Left colon (tissue), 2 donors: ENCODE measurements around the gene RRAD. TPM values are rescaled to one million over a fixed set of nuclear protein-coding genes. Genes with fewer than 3 reads are reported as not detected.
"Not testable (repeated sequence)": the region's sequence is repeated elsewhere in the genome, so short reads cannot be mapped to it uniquely, and the experiment has no call there.

Experiments used
- ATAC-seq: fragments of 200-7000 bp; cut with Tn5 transposase; one replicate; pipeline ENCODE4 v1.9.1; 2020; ENCODE audit warnings: mild to moderate bottlenecking, moderate library complexity
- DNase-seq, 2 donors: peaks; one replicate each; pipeline ENCODE4 v3.0.0-alpha.2; 2020
- intact Hi-C, 2 donors: fragments of 100-400 bp; cut with DNase I in 1 of 2; cut with micrococcal nuclease in 1 of 2; formaldehyde crosslinking; loops; one replicate each; pipeline versions ENCODE4 v1.11.2 to v1.14.0; 2022; cut with DNase I, micrococcal nuclease
- total RNA-seq, 2 donors: library from RNA; stranded (reverse); fragmentation: NEBNext Ultra II Directional; extraction: Animal tissue kit (Norgen Biotek cat#: 25700); gene quantifications; one replicate each; pipeline ENCODE4 v1.2.1, GENCODE V29; 2021
- donor health status: DM: no; HTN: no; CAD: no.
- donor health status: DM: yes; HTN: yes; CAD: no.

RRAD gene
- total RNA-seq, 2 donors from 2014 or later: 3.9 to 4.4 TPM

DNA sequence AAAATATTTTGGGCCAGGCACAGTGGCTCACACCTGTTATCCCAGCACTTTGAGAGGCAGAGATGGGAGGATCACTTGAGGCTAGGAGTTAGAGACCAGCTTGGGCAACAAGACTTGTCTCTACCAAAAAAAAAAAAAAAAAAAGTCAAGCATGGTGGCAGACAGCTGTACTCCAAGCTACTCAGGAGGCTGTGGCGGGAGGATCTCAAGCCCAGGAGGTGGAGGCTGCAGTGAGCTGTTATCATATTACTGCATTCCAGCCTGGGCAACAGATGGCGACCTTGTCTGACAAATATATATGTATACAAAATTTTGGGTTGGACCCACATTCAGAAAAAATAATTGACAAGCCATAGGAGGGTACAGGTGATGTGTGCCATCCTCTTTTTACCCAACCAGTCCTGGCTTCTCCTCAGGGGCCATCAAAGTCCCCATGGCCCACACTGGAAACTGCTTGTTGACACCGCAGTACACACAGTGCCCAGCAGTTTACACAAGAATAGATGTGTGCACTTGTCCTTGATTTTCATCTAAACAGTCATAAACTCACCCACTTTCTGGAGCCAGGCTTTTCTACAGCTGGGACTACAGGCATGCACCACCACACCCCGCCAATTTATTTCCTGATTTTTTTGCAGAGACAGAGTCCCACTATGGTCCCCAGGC, 11.7 kb upstream of the RRAD start:
- intact Hi-C loops: no loop called here
- DNase-seq: no peak
- ATAC-seq: no peak

DNA sequence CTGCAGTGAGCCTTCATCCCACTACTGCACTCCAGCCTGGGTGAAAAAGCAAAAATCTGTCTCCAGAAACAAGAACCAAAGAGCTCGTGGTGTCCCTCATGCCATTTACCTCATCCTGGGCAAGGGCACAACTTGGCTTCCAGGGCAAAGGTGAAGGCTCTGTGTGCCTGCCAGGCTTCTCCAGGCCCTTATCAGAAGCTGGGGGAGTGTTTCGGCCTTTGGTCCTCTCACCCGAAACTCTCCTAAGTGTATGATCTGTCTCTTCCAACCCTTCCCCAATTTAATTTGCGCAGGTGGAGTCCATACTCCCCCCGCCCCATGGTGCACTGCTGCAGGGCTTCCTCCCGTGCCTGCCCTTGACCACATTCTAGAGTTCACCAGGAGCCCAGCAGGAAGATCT, 11.1 kb upstream of the RRAD start:
- ATAC-seq: peak; percentile 47
- intact Hi-C loops: no loop called here
- peak in 1 of 2 donors; percentile 36 for DNase-seq

DNA sequence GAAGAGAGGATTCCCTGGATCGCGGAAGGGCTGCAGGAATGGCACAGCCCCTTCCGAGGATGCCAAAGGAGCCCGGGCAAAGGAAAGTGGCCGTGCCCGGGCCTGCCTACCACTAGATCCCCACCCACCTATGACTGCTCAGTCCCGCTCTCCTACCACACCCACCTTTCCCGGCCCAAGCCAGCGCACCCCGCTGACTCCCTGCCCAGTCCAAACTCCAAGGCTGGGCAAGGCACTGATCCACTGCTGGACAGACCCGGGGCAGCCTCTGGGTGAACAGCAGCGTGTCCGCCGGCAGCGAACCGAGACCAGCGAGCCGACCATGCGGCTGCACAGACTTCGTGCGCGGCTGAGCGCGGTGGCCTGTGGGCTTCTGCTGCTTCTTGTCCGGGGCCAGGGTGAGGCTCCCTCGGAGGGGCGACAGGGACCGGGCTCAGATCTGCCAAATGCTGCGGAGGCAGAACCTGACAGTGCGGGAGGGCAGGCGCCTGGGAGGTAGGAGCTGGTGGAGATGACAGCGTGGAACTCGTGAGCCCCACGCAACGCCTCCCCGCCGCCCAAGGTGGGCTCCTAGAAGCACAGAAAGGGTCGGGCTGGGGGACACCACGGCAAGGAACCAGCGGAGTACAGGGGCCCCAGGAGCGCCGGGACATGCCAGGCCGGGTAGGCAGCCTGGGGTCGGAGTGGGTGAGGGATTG, 10.1 kb upstream of the RRAD start, which contains the start of gene CES2:
CES2 (plus strand) TSS at position 203 of the 698 bp plus-strand sequence; CDS start at position 323, 120 bp downstream.
- DNase-seq (peak; percentile 90 to 93), ATAC-seq (peak; percentile 77)
- intact Hi-C loops: no loop called here

DNA sequence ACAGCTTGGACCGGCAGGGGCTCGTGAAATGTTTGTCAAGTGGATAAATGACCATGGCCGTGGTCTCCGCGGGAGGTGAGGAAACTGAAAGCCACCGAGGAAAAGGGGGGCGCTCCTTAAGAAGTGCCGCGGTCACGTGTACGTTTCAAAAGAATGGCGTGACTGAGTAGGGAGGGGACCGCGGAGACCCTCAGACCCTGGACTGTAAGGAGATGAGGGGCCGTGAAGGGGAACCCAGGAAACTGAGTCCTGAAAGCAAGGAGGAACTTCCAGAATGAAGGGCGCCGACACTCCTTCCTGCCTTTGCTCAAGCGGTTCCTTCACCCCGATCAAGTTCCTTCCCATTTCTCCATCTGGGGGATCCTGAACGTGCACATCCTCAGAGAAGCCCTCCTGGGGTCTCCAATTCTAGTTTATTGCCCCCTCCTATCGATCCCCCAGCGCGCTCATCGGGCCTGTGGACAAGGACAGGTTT, 9.5 kb upstream of the RRAD start:
- intact Hi-C loops: loop anchor here in 1 of 2 donors (5.0 kb wide), 1 partner anchor 38 kb away; no protein-coding TSS in a partner anchor
- peak; percentile 5 for ATAC-seq
- not testable (repeated sequence) for DNase-seq

DNA sequence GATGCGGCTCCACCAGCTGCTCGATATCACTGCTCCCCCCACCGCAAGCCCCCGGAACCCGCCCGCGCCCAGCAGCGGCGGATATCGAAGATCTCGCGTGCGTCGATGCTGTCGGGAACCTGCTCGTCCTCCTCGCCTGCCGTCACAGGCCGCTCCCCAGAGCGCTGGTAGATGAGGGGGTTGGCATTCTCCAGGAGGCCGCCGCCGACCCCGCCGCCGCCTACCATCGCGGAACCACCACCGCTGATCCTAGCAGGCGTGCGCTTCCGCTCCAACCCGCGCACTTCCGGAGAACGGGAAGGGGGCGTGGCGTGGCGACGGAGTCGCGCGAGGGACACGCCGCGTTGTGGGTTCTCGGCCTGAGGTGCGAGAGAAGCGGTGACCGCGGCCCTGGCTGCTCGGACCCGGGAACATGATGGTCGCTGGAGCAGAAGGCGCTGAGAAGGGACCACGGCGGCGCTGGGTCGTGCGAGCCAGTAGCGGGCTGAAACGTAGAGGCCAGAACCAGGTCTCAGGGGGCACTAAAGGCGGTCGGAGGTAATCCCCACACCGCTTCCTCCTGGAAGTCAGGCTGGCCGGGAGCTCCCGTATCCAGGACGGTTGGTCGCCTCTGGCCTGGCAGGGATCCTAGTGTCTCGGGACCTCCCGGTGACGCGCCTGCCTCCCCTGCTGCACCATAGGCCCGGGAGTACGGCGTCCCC, 9.0 kb upstream of the RRAD start, which contains the start of gene CIAO2B:
CIAO2B (minus strand) TSS at position 265 of the 701 bp plus-strand sequence; CDS start at position 227, 38 bp downstream.
- intact Hi-C loops: loop anchor here in 1 of 2 donors (5.0 kb wide), 1 partner anchor 37 kb away; no protein-coding TSS in a partner anchor
- DNase-seq (peak; percentile 86 to 93), ATAC-seq (peak; percentile 65)

DNA sequence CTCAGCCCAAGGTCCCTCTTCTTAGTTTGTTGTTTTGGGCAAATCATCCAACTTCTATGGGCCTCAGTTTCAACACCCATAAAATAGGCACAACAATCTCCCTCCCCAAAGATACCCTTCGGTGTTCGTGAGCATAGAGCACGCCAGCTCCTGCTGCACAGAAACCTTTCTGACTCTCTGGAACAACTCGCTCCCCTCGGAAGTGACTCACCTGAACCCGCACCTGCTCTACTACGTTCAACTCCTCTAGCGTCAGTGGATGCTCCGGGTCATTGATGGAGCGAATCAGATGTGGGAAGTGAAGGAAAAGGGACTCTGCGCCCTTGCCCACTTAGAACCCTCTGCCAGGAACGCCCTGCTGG, 8.4 kb upstream of the RRAD start:
- DNase-seq (no peak), ATAC-seq (no peak)
- intact Hi-C loops: loop anchor here in 1 of 2 donors (5.0 kb wide), 1 partner anchor 36 kb away; no protein-coding TSS in a partner anchor

DNA sequence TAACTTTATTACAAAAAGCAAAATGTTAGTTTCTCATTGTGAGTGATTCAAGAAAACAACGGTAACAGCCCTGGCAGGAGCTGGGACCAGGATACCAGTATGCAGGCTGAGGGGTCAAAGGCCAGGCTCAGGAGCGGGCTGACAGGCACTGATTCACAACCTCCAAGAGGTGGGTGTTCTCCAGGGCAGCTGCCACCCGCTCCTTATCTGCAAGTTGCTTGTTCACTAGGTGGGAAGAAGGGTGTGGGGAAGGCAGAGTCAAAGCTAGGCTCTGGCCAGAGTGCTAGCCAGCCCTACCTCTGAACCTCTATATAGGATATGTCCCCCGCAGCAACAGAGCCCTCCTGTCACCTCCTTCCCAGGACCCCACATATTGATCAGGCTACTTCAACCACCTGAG, 6.7 kb upstream of the RRAD start:
- ATAC-seq (no peak), DNase-seq (no peak)
- intact Hi-C loops: loop anchor here in 1 of 2 donors (5.0 kb wide), 1 partner anchor 35 kb away; no protein-coding TSS in a partner anchor

DNA sequence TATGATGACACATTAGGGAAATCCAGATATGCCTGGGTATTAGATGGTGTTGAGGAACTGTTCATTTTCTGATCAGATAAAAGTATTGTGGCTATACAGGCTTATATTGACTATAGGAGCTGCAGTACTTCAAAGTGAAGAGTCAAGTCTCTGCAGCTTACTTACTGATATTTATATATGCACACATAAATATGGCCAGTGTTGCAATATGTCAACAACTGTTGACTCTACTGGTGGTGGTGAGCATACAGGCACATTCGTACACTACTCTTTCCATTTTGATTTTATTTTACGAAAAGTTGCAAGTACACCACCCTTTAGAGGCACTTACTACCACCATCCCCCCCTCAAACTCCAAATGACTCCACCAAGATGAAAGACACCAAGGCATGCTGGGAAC, 6.3 kb upstream of the RRAD start:
- DNase-seq: no peak
- intact Hi-C loops: loop anchor here in 1 of 2 donors (5.0 kb wide), 1 partner anchor 34 kb away; no protein-coding TSS in a partner anchor
- no peak for ATAC-seq

DNA sequence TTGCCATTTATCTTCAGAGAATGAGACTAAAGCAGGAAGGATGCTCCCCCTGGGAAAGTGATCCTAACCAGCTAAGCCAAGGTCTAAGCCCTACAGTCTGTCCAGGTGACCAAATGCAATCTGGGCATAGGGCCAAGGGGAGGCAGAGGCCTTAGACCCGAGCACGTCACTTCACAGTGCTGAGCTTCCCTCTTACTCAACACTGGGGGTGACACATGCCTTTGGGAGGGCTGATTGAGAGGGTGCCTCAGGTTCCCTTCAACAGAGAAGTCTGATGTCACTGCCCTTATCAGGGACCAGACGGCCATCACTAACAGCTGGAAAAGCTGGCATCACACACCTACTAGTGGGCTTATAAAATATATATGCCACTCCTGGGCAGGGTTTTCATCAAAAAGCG, 4.9 kb upstream of the RRAD start:
- no peak for DNase-seq
- ATAC-seq: peak; percentile 12

DNA sequence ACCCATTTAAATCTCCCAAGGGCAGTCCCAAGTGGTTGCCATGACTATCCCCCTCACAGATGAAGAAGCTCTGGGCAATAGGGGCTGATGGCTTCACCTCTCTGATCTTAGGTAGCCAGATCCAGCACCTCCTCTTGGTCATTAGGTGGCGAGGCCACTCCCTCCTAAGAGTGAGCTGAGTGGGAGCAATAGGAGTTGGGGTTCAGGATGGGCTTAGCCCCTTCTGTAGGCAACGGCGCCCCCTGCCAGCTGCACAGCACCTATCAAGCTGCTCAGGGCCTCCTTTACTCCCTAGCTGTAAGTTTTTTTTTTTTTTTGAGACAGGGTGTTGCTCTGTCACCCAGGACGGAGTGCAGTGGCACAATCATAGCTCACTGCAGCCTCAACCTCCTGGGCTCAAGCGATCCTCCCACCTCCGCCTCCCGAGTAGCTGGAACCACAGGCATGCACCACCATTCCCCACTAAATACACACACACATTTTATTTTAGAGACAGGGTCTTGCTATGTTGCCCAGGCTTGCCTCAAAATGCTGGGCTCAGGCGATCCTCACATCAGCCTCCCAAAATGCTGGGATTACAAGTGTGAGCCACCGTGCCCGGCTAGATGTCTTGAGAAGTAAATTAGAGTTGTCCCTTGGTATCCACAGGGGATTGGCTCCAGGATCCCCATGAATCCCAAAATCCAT, 3.5 kb upstream of the RRAD start:
- DNase-seq: peak in 1 of 2 donors; percentile 66
- no peak for ATAC-seq
- intact Hi-C loops: no loop called here

More for the DNA sequence above, 4.9 kb upstream of the RRAD start:
- intact Hi-C loops: loop anchor here in 1 of 2 donors (5.0 kb wide), 1 partner anchor 33 kb away; no protein-coding TSS in a partner anchor

DNA sequence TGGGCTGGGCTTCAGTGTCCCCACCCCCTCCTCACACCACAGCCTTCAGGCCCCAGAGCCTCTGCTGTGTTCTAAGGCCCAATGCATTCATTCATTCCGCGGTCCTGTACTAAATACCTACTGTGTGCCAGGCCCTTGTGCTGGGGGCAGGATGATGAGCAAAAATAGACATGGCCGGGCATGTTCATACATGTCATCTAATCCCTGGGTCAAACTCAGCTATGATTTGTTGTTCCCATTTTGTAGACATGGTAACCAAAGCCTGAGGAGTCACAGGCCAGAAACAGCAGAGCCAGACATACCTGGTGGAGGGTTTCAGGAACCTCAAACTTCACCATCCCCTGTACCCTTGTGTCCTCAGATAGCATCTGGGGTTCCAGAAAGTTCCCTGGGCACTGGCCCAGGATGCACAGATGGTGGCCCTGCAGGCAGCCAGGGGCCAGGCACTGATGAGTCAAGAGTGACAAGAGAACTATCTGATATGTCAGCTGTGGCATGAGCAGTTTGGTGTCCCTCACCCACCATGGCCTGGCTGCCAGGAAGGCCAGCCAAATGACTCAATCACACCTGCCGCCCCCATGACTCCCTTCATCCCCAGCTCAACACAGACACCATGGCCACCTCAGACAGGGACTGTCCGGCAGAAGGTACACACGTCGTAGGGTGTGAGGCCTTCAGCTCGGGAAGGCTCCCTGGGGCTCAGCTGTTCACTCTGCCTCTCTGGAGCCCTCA, 2.7 kb upstream of the RRAD start:
- no peak for ATAC-seq
- intact Hi-C loops: no loop called here
- no peak for DNase-seq

DNA sequence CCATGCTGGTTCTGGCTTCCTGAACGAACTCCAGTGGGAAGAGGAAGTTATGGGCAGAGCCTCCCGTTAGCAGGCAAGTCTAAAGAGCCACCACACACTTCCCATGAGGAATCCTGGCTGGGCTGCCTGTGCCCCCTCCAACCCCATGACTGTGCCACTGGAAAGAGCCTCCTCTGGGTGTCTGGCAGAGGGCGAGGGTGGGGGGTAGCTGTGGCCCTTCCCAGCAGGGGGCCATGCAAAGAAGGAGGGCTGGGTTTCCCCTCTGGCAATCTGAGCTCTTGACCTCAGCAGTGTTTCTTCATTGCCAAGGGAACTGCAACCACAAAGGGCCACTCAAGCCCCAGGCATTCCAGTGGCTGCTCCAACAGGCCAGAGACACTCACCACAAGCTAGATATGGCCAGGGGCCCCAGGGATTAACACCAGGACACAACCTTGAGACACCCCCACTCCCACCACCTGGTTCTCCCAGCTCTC, 1.7 kb upstream of the RRAD start:
- ATAC-seq (no peak), DNase-seq (no peak)
- intact Hi-C loops: no loop called here

DNA sequence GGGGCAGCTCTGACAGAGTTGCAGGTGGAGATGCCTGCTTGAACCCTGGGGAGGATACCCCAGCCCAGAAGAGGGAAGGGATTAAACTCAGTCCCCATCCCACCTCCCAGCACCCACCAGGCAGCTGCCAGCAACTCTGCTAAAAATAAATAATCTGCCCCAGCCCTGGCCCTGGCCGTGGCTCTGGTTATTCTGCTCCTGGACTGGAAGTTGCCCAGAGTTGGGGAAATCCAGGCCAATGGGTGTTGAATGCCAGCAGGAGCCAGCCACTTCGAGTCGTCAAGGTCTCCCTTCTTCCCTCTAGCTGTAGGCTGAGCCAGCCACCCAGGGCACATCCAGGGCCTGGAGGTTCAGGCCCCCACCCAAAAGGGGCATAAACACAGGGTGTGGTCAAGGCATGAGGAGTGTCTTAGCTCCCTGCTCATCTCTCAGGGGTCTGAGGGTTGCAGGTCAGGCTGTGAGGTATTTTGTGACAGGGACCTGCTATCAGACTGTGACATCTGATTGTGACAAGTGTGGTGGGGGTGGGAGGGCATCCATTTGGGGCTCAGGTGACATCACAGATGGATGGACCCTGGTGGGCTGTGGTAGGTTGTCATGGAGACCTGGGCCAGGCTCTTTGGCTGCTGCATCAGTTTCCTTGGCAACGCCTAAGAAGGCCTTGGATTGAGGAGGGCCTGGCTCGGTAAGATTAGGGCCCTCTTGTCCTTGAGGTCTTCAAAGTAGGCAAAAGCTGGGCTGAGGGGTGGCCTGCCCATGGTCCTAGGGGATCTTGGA, 1.0 kb upstream of the RRAD start:
- intact Hi-C loops: no loop called here
- DNase-seq (no peak), ATAC-seq (no peak)

DNA sequence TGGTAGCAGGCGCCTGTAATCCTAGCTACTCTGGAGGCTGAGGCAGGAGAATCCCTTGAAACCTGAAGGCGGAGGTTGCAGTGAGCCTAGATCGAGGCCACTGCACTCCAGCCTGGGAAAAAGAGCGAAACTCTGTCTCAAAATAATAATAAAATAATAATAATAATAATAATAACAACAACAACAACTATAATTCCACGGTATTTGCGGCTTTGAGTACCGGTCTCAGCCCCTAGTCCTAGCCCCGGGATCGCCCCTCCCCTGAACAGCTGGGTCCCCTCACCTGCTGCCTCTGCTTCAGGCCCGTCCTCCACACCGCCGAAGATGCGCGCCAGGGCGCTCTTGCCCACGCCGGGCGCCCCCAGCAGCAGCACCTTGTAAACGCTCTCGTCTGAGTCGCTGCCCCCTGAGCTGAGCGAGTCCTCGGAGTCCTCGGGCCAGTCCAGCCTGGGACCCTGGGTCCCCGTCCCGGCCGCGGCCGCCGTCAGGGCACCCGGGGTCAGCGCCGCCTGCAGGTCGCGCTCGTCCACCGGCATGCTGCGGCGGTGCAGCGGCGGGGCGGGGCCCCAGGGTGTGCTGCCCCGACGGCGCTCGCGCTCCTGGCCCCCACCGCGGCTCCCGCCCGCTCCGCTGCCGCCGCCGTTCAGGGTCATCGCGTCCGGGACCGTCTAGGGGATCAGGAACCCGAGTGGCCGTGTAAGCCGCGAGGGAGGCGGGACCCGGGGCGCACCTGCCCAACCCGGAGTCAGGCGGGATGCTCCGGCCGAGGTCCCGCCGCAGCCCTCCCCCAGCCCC, 611 bp downstream of the RRAD start:
- peak; percentile 81 for ATAC-seq
- peak in 1 of 2 donors; percentile 70 for DNase-seq
- intact Hi-C loops: no loop called here

DNA sequence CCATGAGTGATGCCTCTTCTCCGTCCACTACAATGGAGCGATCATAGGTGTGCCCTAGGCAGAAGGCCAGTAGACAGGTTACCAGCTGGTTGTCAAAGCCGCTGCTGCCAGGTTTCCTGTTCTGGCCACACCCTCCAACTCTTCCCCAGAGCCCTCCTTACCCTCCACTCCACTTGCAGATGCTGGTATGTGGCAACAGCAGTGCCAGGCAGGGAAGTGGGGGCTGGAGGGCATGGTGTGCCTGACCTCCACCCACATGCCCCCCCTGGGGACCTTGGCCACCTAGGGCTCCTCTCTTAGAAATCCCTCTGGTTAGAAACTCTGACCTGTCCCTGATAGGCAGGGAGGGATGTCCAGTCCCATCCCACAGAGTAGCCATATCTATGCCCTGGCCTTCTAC, 1.5 kb downstream of the RRAD start:
- ATAC-seq (peak; percentile 64), DNase-seq (peak in 1 of 2 donors; percentile 68)
- intact Hi-C loops: no loop called here

DNA sequence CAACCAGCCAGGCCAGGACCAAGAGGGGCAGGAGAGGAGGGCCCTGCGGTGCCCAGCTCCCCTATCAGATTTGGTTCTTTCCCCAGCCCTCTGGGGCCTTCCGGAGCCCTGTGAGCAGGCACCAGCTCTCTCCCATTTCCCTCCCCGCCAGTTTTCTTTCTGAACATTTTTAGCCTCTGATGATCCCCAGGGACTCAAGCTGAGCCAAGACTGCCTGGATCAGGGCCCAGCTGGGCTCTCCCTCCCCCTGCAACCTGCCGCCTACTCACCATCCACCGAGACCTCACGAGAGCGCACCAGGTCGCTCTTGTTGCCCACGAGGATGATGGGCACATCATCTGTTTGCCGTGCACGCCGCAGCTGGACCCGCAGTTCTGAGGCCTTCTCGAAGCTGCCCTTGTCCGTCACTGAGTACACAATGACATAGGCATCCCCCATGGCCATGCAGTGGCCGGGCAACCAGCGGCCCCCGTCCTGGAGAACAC, 2.0 kb downstream of the RRAD start:
- ATAC-seq: no peak
- intact Hi-C loops: no loop called here
- DNase-seq: no peak
